HepG2 (cell line): ENCODE data around the gene WIPF2. TPM values are rescaled to one million over a fixed set of nuclear protein-coding genes. Genes with fewer than 3 reads are reported as not detected.
A peak's percentile ranks its signal among the peaks of the same experiment; 100 is the strongest.

Experiments used
- ARID4A ChIP-seq: sonication (generic); formaldehyde crosslinking; IDR thresholded peaks from 2 replicates; pipeline ENCODE4 v1.5.0; 2020; ENCODE audit warnings: mild to moderate bottlenecking, missing genetic modification reagents, borderline replicate concordance
- ATAD3A ChIP-seq: sonication (generic); formaldehyde crosslinking; IDR thresholded peaks from 2 replicates; pipeline ENCODE4 v1.4.0; 2020; ENCODE audit warnings: missing genetic modification reagents
- ATF7-NPFF ChIP-seq: sonication (generic); formaldehyde crosslinking; IDR thresholded peaks from 2 replicates; pipeline ENCODE4 v1.8.1; 2023; ENCODE audit warnings: mild to moderate bottlenecking, low read depth, missing genetic modification reagents, moderate library complexity
- BRF2 ChIP-seq: sonication (generic); formaldehyde crosslinking; IDR thresholded peaks from 2 replicates; pipeline ENCODE4 v1.8.1; 2022; ENCODE audit warnings: mild to moderate bottlenecking, missing genetic modification reagents
- CSRNP2 ChIP-seq: sonication (generic); formaldehyde crosslinking; conservative IDR thresholded peaks from 2 replicates; pipeline ENCODE4 v1.8.0; 2022; ENCODE audit warnings: low read depth, missing genetic modification reagents
- FOXO1 ChIP-seq: sonication (generic); formaldehyde crosslinking; IDR thresholded peaks from 2 replicates; pipeline ENCODE4 v1.4.0; 2020; ENCODE audit warnings: missing genetic modification reagents
- FOXP1 ChIP-seq, 2 experiments: fragments of 450-650 bp in 1 of 2; IDR thresholded peaks; 2 replicates each; pipeline ENCODE4 v1.6.1; 2017 to 2018; ENCODE audit warnings: antibody characterized with exemption in 1 of 2
- IRF2 ChIP-seq: IDR thresholded peaks from 2 replicates; pipeline ENCODE4 v1.6.1; 2018; ENCODE audit warnings: missing genetic modification reagents, missing compliant biosample characterization
- RCOR2 ChIP-seq: IDR thresholded peaks from 2 replicates; pipeline ENCODE4 v1.6.1; 2016; ENCODE audit warnings: missing biosample characterization, missing genetic modification reagents
- SMAD3 ChIP-seq: sonication (generic); formaldehyde crosslinking; IDR thresholded peaks from 2 replicates; pipeline ENCODE4 v1.4.0; 2020; ENCODE audit warnings: missing genetic modification reagents
- ZNF121 ChIP-seq: sonication (generic); formaldehyde crosslinking; IDR thresholded peaks from 2 replicates; pipeline ENCODE4 v1.5.0; 2020; ENCODE audit warnings: mild to moderate bottlenecking, missing genetic modification reagents
- ZNF34 ChIP-seq: sonication (generic); formaldehyde crosslinking; IDR thresholded peaks from 2 replicates; pipeline ENCODE4 v1.4.0; 2020; ENCODE audit warnings: mild to moderate bottlenecking, missing genetic modification reagents, borderline replicate concordance
- ZNF407 ChIP-seq: sonication (generic); formaldehyde crosslinking; IDR thresholded peaks from one replicate; pipeline ENCODE4 v1.5.1; 2020; ENCODE audit warnings: mild to moderate bottlenecking, missing genetic modification reagents; ENCODE audit errors: not compliant biosample characterization
- ZNF550 ChIP-seq: sonication (generic); formaldehyde crosslinking; IDR thresholded peaks from 2 replicates; pipeline ENCODE4 v1.4.0; 2020; ENCODE audit warnings: mild to moderate bottlenecking, missing genetic modification reagents, borderline replicate concordance
- polyA plus RNA-seq, 8 experiments: library from polyadenylated mRNA; depleted of rRNA in 3 of 8; stranded (reverse) in 7 of 8; unstranded in 1 of 8; fragments of >200 nt; fragmentation: Illumina TruSeq in 4 of 8; extraction: Trizol in 4 of 8; gene quantifications; 2 replicates each; pipeline versions ENCODE4 v1.2.1 to v1.2.3, GENCODE V29; 2011 to 2016; ENCODE audit warnings: low read depth in 4 of 8, missing spikeins in 1 of 8, mixed read lengths in 1 of 8; ENCODE audit not compliant: insufficient read depth in 1 of 8
- total RNA-seq, 5 experiments: library from RNA; depleted of rRNA; stranded (reverse); fragments of >200 nt; fragmentation: Illumina TruSeq; extraction: Trizol; gene quantifications; 2 replicates each; pipeline ENCODE4 v1.2.3, GENCODE V29; 2016; ENCODE audit warnings: low read depth in 1 of 5

Gene WIPF2
- total and polyA plus RNA-seq, 2 of the 13 experiments (the other 11 are each of a cell fraction or from before 2014, with no cell fraction given): 7.2 to 10.8 TPM

GRCh38 chr17:40290629-40291280, 71.7 kb downstream of the WIPF2 start (continued):
- TF ChIP-seq ARID4A (CRISPR knock-in tag) (no peak), ZNF121 (no peak), SMAD3 (CRISPR knock-in tag) (no peak), ZNF34 (CRISPR knock-in tag) (no peak), RCOR2 (CRISPR knock-in tag) (no peak), FOXO1 (CRISPR knock-in tag) (no peak), IRF2 (peak; percentile 63; the same call in 1 of the 2 replicates), ATF7-NPFF (CRISPR knock-in tag) (no peak), BRF2 (no peak), FOXP1 (IDR thresholded peaks at IDR 0.05) (no peak), FOXP1 (CRISPR knock-in tag; IDR thresholded peaks at IDR 0.05) (no peak), ZNF407 (CRISPR knock-in tag) (no peak), ZNF550 (no peak), ATAD3A (CRISPR knock-in tag) (no peak), CSRNP2 (CRISPR knock-in tag) (no peak)
